Measurements from ENCODE around the gene FABP1. TPM values are rescaled to one million over a fixed set of nuclear protein-coding genes. Genes with fewer than 3 reads are reported as not detected.

FABP1 gene
- total RNA-seq, 4 donors from 2014 or later, result 3.0 TPM; not detected in 3

GRCh38 chr2:88122141-88122884 lies 5.5 kb downstream of the FABP1 start:
- H3K27ac ChIP-seq (replicated peaks in 1 of 4), result no peak overlapping the region
- no peaks in the 10 kb centered on the region for H3K4me1 ChIP-seq
- no peak for TF ChIP-seq EP300 (IDR thresholded peaks at IDR 0.05)
- no peak for TF ChIP-seq CTCF (IDR thresholded peaks at IDR 0.05)
- no peak for TF ChIP-seq POLR2AphosphoS5 (IDR thresholded peaks at IDR 0.05)
- no peak for TF ChIP-seq POLR2A (IDR thresholded peaks at IDR 0.05; ENCODE audit: low read depth)
- 83% methylated on average over 8 of the region's 8 CpGs for WGBS
- intact Hi-C loops (cut with DNase I), result no loop called here
- DNase-seq (ENCODE audit: extremely low spot score), result no peak
- no peaks in the 10 kb centered on the region for H3K9me3 ChIP-seq
- no peaks in the 10 kb centered on the region for H3K36me3 ChIP-seq
- no peaks in the 10 kb centered on the region for H3K27me3 ChIP-seq
- H3K4me3 ChIP-seq, result no peak overlapping the region

GRCh38 chr2:88121678-88122077 lies 6.2 kb downstream of the FABP1 start:
- intact Hi-C loops (cut with DNase I), result no loop called here
- H3K4me3 ChIP-seq, result no peak overlapping the region
- H3K36me3 ChIP-seq, result no peaks in the 10 kb centered on the region
- no peaks in the 10 kb centered on the region for H3K27me3 ChIP-seq
- TF ChIP-seq POLR2A (IDR thresholded peaks at IDR 0.05; ENCODE audit: low read depth) (no peak), EP300 (IDR thresholded peaks at IDR 0.05) (no peak), CTCF (IDR thresholded peaks at IDR 0.05) (no peak), POLR2AphosphoS5 (IDR thresholded peaks at IDR 0.05) (no peak)
- 90% methylated on average over 4 of the region's 4 CpGs for WGBS
- no peak overlapping the region for H3K27ac ChIP-seq (replicated peaks in 1 of 4)
- H3K9me3 ChIP-seq, result no peaks in the 10 kb centered on the region
- H3K4me1 ChIP-seq, result no peaks in the 10 kb centered on the region
- no peak for DNase-seq (ENCODE audit: extremely low spot score)

- Histone ChIP-seq H3K36me3 (peaks cover 0 to 1% (median 0%) of the 10 kb centered on the region in 4 donors), H3K27ac (replicated peaks in 1 of 4) (no peak overlapping the region), H3K27me3 (no peaks in the 10 kb centered on the region), H3K4me3 (no peak overlapping the region), H3K9me3 (no peaks in the 10 kb centered on the region), H3K4me1 (no peaks in the 10 kb centered on the region)
- no peak for TF ChIP-seq POLR2AphosphoS5 (IDR thresholded peaks at IDR 0.05)
- TF ChIP-seq POLR2A (IDR thresholded peaks at IDR 0.05; ENCODE audit: low read depth), result no peak
- no peak for TF ChIP-seq CTCF (IDR thresholded peaks at IDR 0.05)
- TF ChIP-seq EP300 (IDR thresholded peaks at IDR 0.05), result no peak
- 88% methylated on average over 4 of the region's 4 CpGs for WGBS
- DNase-seq (ENCODE audit: extremely low spot score), result no peak
- intact Hi-C loops (cut with DNase I), result no loop called here
Measured at GRCh38 chr2:88117973-88118372, 9.9 kb downstream of the FABP1 start.

GRCh38 chr2:88116669-88117432 lies 11.0 kb downstream of the FABP1 start:
- intact Hi-C loops (cut with DNase I), result no loop called here
- no peaks in the 10 kb centered on the region for H3K27me3 ChIP-seq
- 97% methylated on average over 18 of the region's 18 CpGs for WGBS

More at GRCh38 chr2:88116669-88117432, 11.0 kb downstream of the FABP1 start:
- no peak for DNase-seq (ENCODE audit: extremely low spot score)
- TF ChIP-seq POLR2AphosphoS5 (IDR thresholded peaks at IDR 0.05), result no peak
- no peak for TF ChIP-seq POLR2A (IDR thresholded peaks at IDR 0.05; ENCODE audit: low read depth)
- no peak for TF ChIP-seq CTCF (IDR thresholded peaks at IDR 0.05)
- no peak for TF ChIP-seq EP300 (IDR thresholded peaks at IDR 0.05)
- H3K27ac ChIP-seq (replicated peaks in 1 of 4), result no peak overlapping the region
- no peaks in the 10 kb centered on the region for H3K9me3 ChIP-seq
- no peaks in the 10 kb centered on the region for H3K4me1 ChIP-seq
- no peak overlapping the region for H3K4me3 ChIP-seq
- peaks cover 0 to 3% (median 0%) of the 10 kb centered on the region in 4 donors for H3K36me3 ChIP-seq
